CD4-positive, alpha-beta memory T cell (primary cell): Measurements from ENCODE around the gene MARVELD1. TPM values are rescaled to one million over a fixed set of nuclear protein-coding genes. Genes with fewer than 3 reads are reported as not detected.

Experiments used
- CTCF ChIA-PET: fragments of 350-600 bp; sonication (Branson Sonifier 250); formaldehyde crosslinking; loops from one replicate; lab custom pipeline; 2021; ENCODE audit warnings: inconsistent platforms; ENCODE audit not compliant: partially characterized antibody; lab: Charles Lee
- POLR2A ChIA-PET: fragments of 350-600 bp; sonication (Branson Sonifier 250); formaldehyde crosslinking; loops from one replicate; lab custom pipeline; 2021; ENCODE audit not compliant: partially characterized antibody; lab: Charles Lee
- DNase-seq, 5 donors: peaks; one replicate each; pipeline versions ENCODE4 v3.0.0 to v3.0.0-alpha.2; 2020 to 2022; ENCODE audit warnings: mixed read lengths in 1 of 5
- H3K27ac ChIP-seq: one replicate; pipeline ENCODE4 v1.7.0; 2013; ENCODE audit warnings: low read depth, low read length
- H3K27me3 ChIP-seq: 2 replicates; pipeline ENCODE4 v1.7.0; 2013; ENCODE audit warnings: mild to moderate bottlenecking, low read length, moderate library complexity; ENCODE audit not compliant: insufficient read depth
- H3K36me3 ChIP-seq: 2 replicates; pipeline ENCODE4 v1.7.0; 2013; ENCODE audit warnings: mild to moderate bottlenecking, low read length, moderate library complexity; ENCODE audit not compliant: insufficient read depth
- H3K4me1 ChIP-seq: 2 replicates; pipeline ENCODE4 v1.7.0; 2013; ENCODE audit warnings: mild to moderate bottlenecking, low read length, moderate library complexity; ENCODE audit not compliant: insufficient read depth
- H3K4me3 ChIP-seq, 2 donors: one replicate each; pipeline ENCODE4 v1.7.0; 2013; ENCODE audit warnings: low read length in 2 of 2, mild to moderate bottlenecking in 1 of 2
- H3K9me3 ChIP-seq, 2 donors: one replicate each; pipeline ENCODE4 v1.7.0; 2013; ENCODE audit warnings: low read length in 2 of 2, control low read depth in 1 of 2; ENCODE audit not compliant: control insufficient read depth in 1 of 2
- H3K27ac Mint-ChIP-seq, 7 donors: one replicate each; pipeline ENCODE4 v1.8.0; 2020 to 2021; ENCODE audit warnings: mixed read lengths in 7 of 7, mild to moderate bottlenecking in 6 of 7, inconsistent platforms in 3 of 7, moderate library complexity in 3 of 7
- H3K27me3 Mint-ChIP-seq, 2 donors: one replicate each; pipeline ENCODE4 v1.8.0; 2020 to 2021; ENCODE audit warnings: mixed read lengths in 2 of 2
- H3K36me3 Mint-ChIP-seq, 2 donors: one replicate each; pipeline ENCODE4 v1.8.0; 2020 to 2021; ENCODE audit warnings: mixed read lengths in 2 of 2, inconsistent platforms in 1 of 2, mild to moderate bottlenecking in 1 of 2
- H3K4me1 Mint-ChIP-seq, 4 donors: one replicate each; pipeline ENCODE4 v1.8.0; 2020 to 2021; ENCODE audit warnings: mixed read lengths in 4 of 4, mild to moderate bottlenecking in 1 of 4
- H3K4me3 Mint-ChIP-seq, 8 donors: one replicate each; pipeline ENCODE4 v1.8.0; 2020 to 2021; ENCODE audit warnings: mixed read lengths in 8 of 8, mild to moderate bottlenecking in 7 of 8, moderate library complexity in 6 of 8, inconsistent platforms in 3 of 8
- H3K9me3 Mint-ChIP-seq, 8 donors: one replicate each; pipeline ENCODE4 v1.8.0; 2020 to 2021; ENCODE audit warnings: mixed read lengths in 8 of 8, mild to moderate bottlenecking in 5 of 8, inconsistent platforms in 3 of 8, moderate library complexity in 1 of 8
- intact Hi-C: fragments of 100-400 bp; cut with micrococcal nuclease; formaldehyde crosslinking; loops from one replicate; pipeline ENCODE4 v1.15.1; 2023
- polyA plus RNA-seq, 2 donors: library from polyadenylated mRNA; unstranded; fragments of 300-500 nt; fragmentation: Illumina TruSeq; gene quantifications; one replicate each; pipeline ENCODE4 v1.2.3, GENCODE V29; 2021
- total RNA-seq, 2 experiments: library from RNA; stranded (reverse); gene quantifications; one replicate each; pipeline ENCODE4 v1.2.3, GENCODE V29; 2021

The MARVELD1 gene
- total and polyA plus RNA-seq, 4 experiments from 2014 or later, result 0.22 to 2.1 (median 1.1) TPM

DNA sequence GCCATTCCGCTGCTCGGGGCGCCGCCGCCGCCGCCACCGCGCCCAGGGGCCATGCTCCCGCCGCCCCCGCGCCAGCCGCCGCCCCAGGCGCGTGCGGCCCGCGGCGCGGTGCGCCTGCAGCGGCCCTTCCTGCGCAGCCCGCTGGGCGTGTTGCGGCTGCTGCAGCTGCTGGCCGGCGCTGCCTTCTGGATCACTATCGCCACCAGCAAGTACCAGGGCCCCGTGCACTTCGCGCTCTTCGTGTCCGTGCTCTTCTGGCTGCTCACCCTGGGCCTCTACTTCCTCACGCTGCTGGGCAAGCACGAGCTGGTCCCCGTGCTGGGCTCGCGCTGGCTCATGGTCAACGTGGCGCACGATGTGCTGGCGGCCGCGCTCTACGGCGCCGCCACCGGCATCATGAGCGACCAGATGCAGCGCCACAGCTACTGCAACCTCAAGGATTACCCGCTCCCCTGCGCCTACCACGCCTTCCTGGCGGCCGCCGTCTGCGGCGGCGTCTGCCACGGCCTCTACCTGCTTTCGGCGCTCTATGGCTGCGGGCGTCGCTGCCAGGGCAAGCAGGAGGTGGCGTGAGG lies 383 bp downstream of the MARVELD1 start:
- H3K36me3 ChIP-seq, result no peaks in the 10 kb centered on the region
- CTCF ChIA-PET, result interaction anchor here (1.0 to 20.3 kb wide), 8 partner anchors 10 to 104 kb away, joined by 3 to 436 read pairs (median 6); partner anchors contain the start of genes AVPI1 and ZFYVE27
- no peaks in the 10 kb centered on the region for H3K27me3 ChIP-seq
- peaks cover 6% of the 10 kb centered on the region for H3K4me1 ChIP-seq
- peaks cover 0 to 2% of the 10 kb centered on the region in 2 donors for H3K36me3 Mint-ChIP-seq
- peak; percentile 50 to 69 (median 54) for DNase-seq
- peak overlapping the region; percentile 30 to 55 for H3K4me3 ChIP-seq
- no peaks in the 10 kb centered on the region for H3K9me3 ChIP-seq
- POLR2A ChIA-PET, result interaction anchor here (0.5 to 5.7 kb wide), 7 partner anchors 12 to 136 kb away, joined by 3 to 31 read pairs (median 4); partner anchors contain the start of genes AVPI1, GOLGA7B and ZFYVE27
- no peaks in the 10 kb centered on the region for H3K9me3 Mint-ChIP-seq
- H3K27ac Mint-ChIP-seq, result peak overlapping the region; percentile 37 to 96 (median 92)
- H3K4me3 Mint-ChIP-seq, result peak overlapping the region; percentile 98 to 100 (median 99)
- H3K4me1 Mint-ChIP-seq, result peaks cover 7 to 22% (median 14%) of the 10 kb centered on the region in 4 donors
- intact Hi-C loops, result loop anchor here (1.0 kb wide), 2 partner anchors 17 to 23 kb away; partner anchors contain the start of gene ZFYVE27
- peaks cover 7 to 9% of the 10 kb centered on the region in 2 donors for H3K27me3 Mint-ChIP-seq
- no peak overlapping the region for H3K27ac ChIP-seq

DNA sequence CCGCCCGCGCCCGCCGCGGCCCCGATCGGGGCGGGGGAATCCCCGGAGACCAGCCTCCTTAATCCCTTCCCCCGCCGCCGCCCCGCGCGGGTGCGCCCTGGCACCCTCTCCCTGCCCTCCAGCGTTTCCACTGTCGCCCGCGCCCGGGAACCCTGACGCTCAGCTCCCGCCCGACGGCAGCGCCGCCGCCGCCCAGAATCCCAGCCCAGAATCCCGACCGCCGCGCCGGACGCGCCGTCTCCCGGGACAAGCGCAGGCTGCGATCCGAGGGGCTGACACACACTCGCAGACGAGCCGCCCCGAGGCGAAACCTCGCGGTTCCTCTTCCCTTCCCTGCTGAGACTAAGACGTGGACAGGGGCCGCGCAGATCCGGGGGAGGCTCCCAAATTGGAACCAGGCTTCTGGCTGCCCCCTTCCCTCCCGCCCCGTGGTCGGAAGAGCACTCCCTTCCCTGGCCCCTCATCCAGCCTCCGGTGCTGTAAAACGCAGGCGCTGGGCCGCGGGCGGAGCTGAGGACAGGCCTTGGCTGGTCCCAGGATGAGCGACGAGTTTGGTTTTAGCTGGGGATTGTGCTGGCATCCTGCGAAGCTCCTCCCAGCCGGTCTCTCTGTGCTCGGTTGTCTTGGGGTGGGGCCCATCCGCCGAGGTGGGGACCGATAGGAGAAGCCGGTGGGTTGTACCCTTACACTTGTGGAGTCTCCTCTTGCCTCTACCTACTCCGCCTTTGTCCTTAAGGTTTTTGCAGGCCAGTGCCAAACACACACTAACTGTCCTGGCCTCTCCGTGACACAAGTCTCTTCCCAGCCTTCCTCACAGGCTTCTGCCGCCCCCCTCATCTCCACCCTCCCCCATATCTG lies 1.1 kb downstream of the MARVELD1 start:
- Mint-ChIP-seq H3K4me1 (peaks cover 7 to 20% (median 13%) of the 10 kb centered on the region in 4 donors), H3K27ac (peak overlapping the region in 5 of 7 donors; percentile 57 to 85 (median 72)), H3K36me3 (peaks cover 0 to 2% of the 10 kb centered on the region in 2 donors), H3K27me3 (peaks cover 2 to 4% of the 10 kb centered on the region in 2 donors), H3K9me3 (no peaks in the 10 kb centered on the region), H3K4me3 (peak overlapping the region; percentile 77 to 100 (median 99))
- ChIA-PET POLR2A (interaction anchor here (0.9 to 5.7 kb wide), 6 partner anchors 12 to 135 kb away, joined by 3 to 31 read pairs (median 4); partner anchors contain the start of genes AVPI1, GOLGA7B and ZFYVE27), CTCF (interaction anchor here (1.0 to 20.3 kb wide), 6 partner anchors 12 to 103 kb away, joined by 3 to 436 read pairs (median 12); partner anchors contain the start of genes AVPI1 and ZFYVE27)
- H3K27me3 ChIP-seq, result no peaks in the 10 kb centered on the region
- intact Hi-C loops, result loop anchor here (1.0 kb wide), 2 partner anchors 17 to 23 kb away; partner anchors contain the start of gene ZFYVE27
- DNase-seq, result no peak
- no peak overlapping the region for H3K27ac ChIP-seq
- H3K36me3 ChIP-seq, result no peaks in the 10 kb centered on the region
- H3K4me1 ChIP-seq, result peaks cover 6% of the 10 kb centered on the region
- no peaks in the 10 kb centered on the region for H3K9me3 ChIP-seq
- peak overlapping the region in 1 of 2 donors; percentile 55 for H3K4me3 ChIP-seq

DNA sequence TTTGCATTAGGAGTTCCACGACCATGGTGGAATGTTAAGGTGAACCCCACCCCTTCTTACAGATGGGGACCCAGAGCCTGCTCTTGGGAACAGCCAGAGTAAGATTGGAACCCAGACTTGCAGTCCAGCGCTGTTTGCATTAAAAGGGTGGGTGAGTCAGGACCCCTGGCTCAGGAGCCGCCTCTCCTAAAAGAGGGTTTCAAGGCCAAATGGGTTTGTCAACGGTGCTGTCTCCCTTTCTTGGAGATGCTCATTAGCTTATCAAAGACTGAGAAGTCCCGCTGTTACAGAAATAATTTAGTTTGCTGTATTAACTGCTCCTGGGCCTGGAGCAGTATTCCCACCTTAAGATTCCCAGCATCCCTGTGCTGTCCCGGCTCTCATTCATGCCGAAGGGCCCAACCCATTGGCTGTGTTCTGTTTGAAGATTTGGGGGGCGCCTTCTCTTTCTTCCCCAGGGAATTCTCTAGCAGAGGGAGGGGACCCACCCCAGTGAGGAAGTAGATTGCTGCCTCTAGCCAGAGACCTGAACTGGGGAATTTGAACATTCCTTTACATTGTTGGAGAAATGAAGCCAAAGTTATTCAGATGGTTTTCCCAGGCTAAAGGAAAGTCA lies 1.8 kb downstream of the MARVELD1 start:
- intact Hi-C loops, result no loop called here
- Histone ChIP-seq H3K4me3 (no peak overlapping the region), H3K9me3 (no peaks in the 10 kb centered on the region), H3K27me3 (no peaks in the 10 kb centered on the region), H3K4me1 (peaks cover 6% of the 10 kb centered on the region), H3K36me3 (no peaks in the 10 kb centered on the region), H3K27ac (no peak overlapping the region)
- no peak for DNase-seq
- ChIA-PET CTCF (interaction anchor here (1.3 to 20.3 kb wide), 2 partner anchors 14 kb away, joined by 3 to 436 read pairs; partner anchors contain the start of gene ZFYVE27), POLR2A (interaction anchor here (2.5 to 5.7 kb wide), 2 partner anchors 21 to 28 kb away, joined by 16 to 31 read pairs; partner anchors contain the start of genes AVPI1 and ZFYVE27)
- Mint-ChIP-seq H3K4me3 (peak overlapping the region; percentile 77 to 100 (median 99)), H3K27ac (no peak overlapping the region), H3K4me1 (peaks cover 7 to 20% (median 12%) of the 10 kb centered on the region in 4 donors), H3K36me3 (peaks cover 0 to 2% of the 10 kb centered on the region in 2 donors), H3K27me3 (peaks cover 1 to 2% of the 10 kb centered on the region in 2 donors), H3K9me3 (no peaks in the 10 kb centered on the region)

DNA sequence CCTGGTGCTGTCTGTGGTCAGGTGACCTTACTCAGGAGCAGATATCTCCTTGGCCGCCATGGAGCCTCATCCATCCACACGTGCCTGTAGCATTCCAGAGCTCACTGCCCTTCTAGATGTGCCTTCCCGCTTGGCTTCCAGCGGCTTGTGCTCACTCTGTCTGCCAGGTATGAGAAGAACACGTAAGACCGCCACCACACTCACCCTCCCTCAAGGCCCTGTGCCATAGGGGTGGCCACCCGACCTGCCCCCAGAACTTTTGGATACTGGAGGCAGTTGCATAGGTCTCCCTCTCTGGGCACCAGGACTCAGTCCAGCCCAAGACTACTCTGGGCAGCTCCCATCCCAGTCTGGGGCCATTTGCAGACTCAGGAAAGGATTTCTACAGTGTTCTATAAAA lies 4.1 kb downstream of the MARVELD1 start:
- H3K9me3 Mint-ChIP-seq, result no peaks in the 10 kb centered on the region
- peaks cover 5 to 17% (median 10%) of the 10 kb centered on the region in 4 donors for H3K4me1 Mint-ChIP-seq
- Histone ChIP-seq H3K36me3 (no peaks in the 10 kb centered on the region), H3K9me3 (no peaks in the 10 kb centered on the region), H3K4me1 (peaks cover 6% of the 10 kb centered on the region), H3K27ac (no peak overlapping the region), H3K27me3 (no peaks in the 10 kb centered on the region), H3K4me3 (no peak overlapping the region)
- no peak overlapping the region for H3K4me3 Mint-ChIP-seq
- DNase-seq, result no peak
- H3K27me3 Mint-ChIP-seq, result peaks cover 0 to 2% of the 10 kb centered on the region in 2 donors
- POLR2A ChIA-PET, result interaction anchor here (1.2 kb wide), 1 partner anchor 19 kb away, joined by 5 read pairs; the partner anchor contains the start of gene ZFYVE27
- intact Hi-C loops, result no loop called here
- no peak overlapping the region for H3K27ac Mint-ChIP-seq
- peaks cover 0 to 2% of the 10 kb centered on the region in 2 donors for H3K36me3 Mint-ChIP-seq
- CTCF ChIA-PET, result interaction anchor here (20.3 kb wide), 1 partner anchor 12 kb away, joined by 436 read pairs; the partner anchor contains the start of gene ZFYVE27

DNA sequence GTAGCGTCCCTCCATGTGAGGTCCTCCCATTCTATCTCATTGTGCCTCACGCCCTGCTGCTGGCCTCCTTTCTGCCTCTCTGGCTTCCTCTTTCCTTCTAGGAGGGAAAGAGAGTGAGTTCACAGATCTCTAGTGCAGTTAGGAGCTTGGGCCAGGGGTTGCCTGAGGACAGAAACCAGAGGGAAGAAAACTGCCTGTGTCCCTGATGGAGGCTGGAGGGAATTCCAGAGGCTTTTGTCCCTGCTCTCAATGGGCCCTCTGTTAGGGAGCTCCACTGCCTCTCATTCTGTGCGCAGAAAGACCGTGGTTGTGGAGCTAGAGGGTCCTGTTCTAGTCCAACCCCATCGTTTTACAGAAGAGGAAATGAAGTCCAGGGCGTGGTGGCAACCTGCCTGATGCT lies 4.6 kb downstream of the MARVELD1 start:
- peaks cover 0 to 2% of the 10 kb centered on the region in 2 donors for H3K27me3 Mint-ChIP-seq
- no peaks in the 10 kb centered on the region for H3K9me3 Mint-ChIP-seq
- CTCF ChIA-PET, result interaction anchor here (20.3 kb wide), 1 partner anchor 12 kb away, joined by 436 read pairs; the partner anchor contains the start of gene ZFYVE27
- no peak for DNase-seq
- Histone ChIP-seq H3K27ac (no peak overlapping the region), H3K9me3 (no peaks in the 10 kb centered on the region), H3K36me3 (no peaks in the 10 kb centered on the region), H3K4me1 (peaks cover 2% of the 10 kb centered on the region), H3K27me3 (no peaks in the 10 kb centered on the region), H3K4me3 (no peak overlapping the region)
- peaks cover 2 to 11% (median 6%) of the 10 kb centered on the region in 4 donors for H3K4me1 Mint-ChIP-seq
- POLR2A ChIA-PET, result interaction anchor here (1.2 kb wide), 1 partner anchor 18 kb away, joined by 5 read pairs; the partner anchor contains the start of gene ZFYVE27
- intact Hi-C loops, result no loop called here
- no peak overlapping the region for H3K27ac Mint-ChIP-seq
- H3K36me3 Mint-ChIP-seq, result peaks cover 0 to 2% of the 10 kb centered on the region in 2 donors
- H3K4me3 Mint-ChIP-seq, result no peak overlapping the region

DNA sequence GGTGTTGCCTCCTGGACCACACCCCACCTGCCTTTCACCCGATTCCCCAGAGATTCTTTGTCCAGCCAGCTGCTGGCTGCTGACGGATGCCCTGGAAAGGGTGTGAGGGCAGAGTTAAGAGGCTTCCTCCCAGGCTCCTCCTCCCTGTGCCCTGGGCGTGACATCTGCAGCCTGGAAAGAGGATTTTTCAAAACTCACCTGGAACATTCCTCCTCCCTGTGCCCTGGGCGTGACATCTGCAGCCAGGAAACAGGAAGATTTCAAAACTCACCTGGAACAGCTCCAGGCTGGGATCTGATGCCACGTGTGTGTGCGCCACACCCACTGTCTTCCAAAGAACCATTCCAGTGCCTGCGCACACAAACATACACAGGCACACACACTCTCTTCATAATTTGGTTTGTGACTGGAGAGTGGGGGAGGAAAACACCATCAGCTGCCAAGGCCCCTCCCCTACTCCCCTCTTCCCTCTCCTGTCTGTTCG lies 5.2 kb downstream of the MARVELD1 start:
- Mint-ChIP-seq H3K36me3 (peaks cover 0 to 2% of the 10 kb centered on the region in 2 donors), H3K4me3 (no peak overlapping the region), H3K4me1 (peaks cover 2 to 11% (median 6%) of the 10 kb centered on the region in 4 donors), H3K9me3 (no peaks in the 10 kb centered on the region), H3K27ac (no peak overlapping the region), H3K27me3 (peaks cover 0 to 2% of the 10 kb centered on the region in 2 donors)
- no peak for DNase-seq
- ChIA-PET CTCF (interaction anchor here (20.3 kb wide), 1 partner anchor 11 kb away, joined by 436 read pairs; the partner anchor contains the start of gene ZFYVE27), POLR2A (no interaction called here)
- no peaks in the 10 kb centered on the region for H3K9me3 ChIP-seq
- H3K36me3 ChIP-seq, result no peaks in the 10 kb centered on the region
- intact Hi-C loops, result no loop called here
- H3K27ac ChIP-seq, result no peak overlapping the region
- H3K4me1 ChIP-seq, result no peaks in the 10 kb centered on the region
- H3K4me3 ChIP-seq, result no peak overlapping the region
- no peaks in the 10 kb centered on the region for H3K27me3 ChIP-seq
